OCI-LY1 (cell line): ENCODE results near the gene PRMT2.

ENCODE experiments used
- H2AFZ ChIP-seq: fragments of 200-600 bp; sonication (generic), shearing (Covaris generic); 2 replicates; pipeline ENCODE4 v1.6.0; 2014; ENCODE audit warnings: antibody characterized with exemption, mild to moderate bottlenecking, low read length
- H3F3A ChIP-seq: fragments of 200-600 bp; sonication (generic), shearing (Covaris generic); 2 replicates; pipeline ENCODE4 v1.6.0; 2014; ENCODE audit warnings: mild to moderate bottlenecking, antibody characterized with exemption, low read length, moderate library complexity; ENCODE audit not compliant: insufficient read depth
- H3K27ac ChIP-seq: fragments of 200-600 bp; sonication (generic); 2 replicates; pipeline ENCODE4 v1.5.1; 2014; ENCODE audit warnings: low read length, mixed run types, mild to moderate bottlenecking, low read depth; ENCODE audit not compliant: poor library complexity, severe bottlenecking
- H3K27me3 ChIP-seq: fragments of 200-600 bp; sonication (generic); 2 replicates; pipeline ENCODE4 v1.6.0; 2014; ENCODE audit warnings: antibody characterized with exemption, mild to moderate bottlenecking, low read length, moderate library complexity; ENCODE audit not compliant: insufficient read depth
- H3K36me3 ChIP-seq: fragments of 200-600 bp; sonication (generic); 2 replicates; pipeline ENCODE4 v1.6.1; 2014; ENCODE audit warnings: mild to moderate bottlenecking, antibody characterized with exemption, low read length, moderate library complexity, mixed read lengths; ENCODE audit not compliant: insufficient read depth
- H3K4me1 ChIP-seq: fragments of 200-600 bp; sonication (generic); 2 replicates; pipeline ENCODE4 v1.5.1; 2014; ENCODE audit warnings: mild to moderate bottlenecking, low read length, moderate library complexity; ENCODE audit not compliant: insufficient read depth, severe bottlenecking
- H3K4me2 ChIP-seq: fragments of 200-600 bp; sonication (generic), shearing (Covaris generic); 2 replicates; pipeline ENCODE4 v1.6.1; 2014; ENCODE audit warnings: low read length
- H3K4me3 ChIP-seq: fragments of 200-600 bp; sonication (generic); 2 replicates; pipeline ENCODE4 v1.5.1; 2014; ENCODE audit warnings: low read length, low read depth, mild to moderate bottlenecking, mixed read lengths; ENCODE audit not compliant: poor library complexity, severe bottlenecking
- H3K79me2 ChIP-seq: fragments of 200-600 bp; shearing (Covaris generic); 2 replicates; pipeline ENCODE4 v1.6.1; 2016; ENCODE audit warnings: mixed run types, low read length, mixed read lengths; ENCODE audit not compliant: insufficient read depth
- H3K9ac ChIP-seq: fragments of 200-600 bp; sonication (generic), shearing (Covaris generic); 2 replicates; pipeline ENCODE4 v1.6.1; 2014; ENCODE audit warnings: mild to moderate bottlenecking, low read length, mixed read lengths
- H3K9me2 ChIP-seq: fragments of 200-600 bp; sonication (generic), shearing (Covaris generic); 2 replicates; pipeline ENCODE4 v1.6.1; 2014; ENCODE audit warnings: low read depth, mild to moderate bottlenecking, low read length, mixed read lengths
- H3K9me3 ChIP-seq: fragments of 200-600 bp; shearing (Covaris generic); 2 replicates; pipeline ENCODE4 v1.6.1; 2014; ENCODE audit warnings: low read length, mixed read lengths
- H4K20me1 ChIP-seq: fragments of 200-600 bp; sonication (generic), shearing (Covaris generic); 2 replicates; pipeline ENCODE4 v1.6.0; 2016; ENCODE audit warnings: mild to moderate bottlenecking, low read length; ENCODE audit not compliant: insufficient read depth
- EZH2 ChIP-seq: fragments of 200-600 bp; sonication (generic), shearing (Covaris generic); IDR thresholded peaks from 2 replicates; pipeline ENCODE4 v1.8.0; 2017; ENCODE audit warnings: borderline replicate concordance, mixed run types, mild to moderate bottlenecking, antibody characterized with exemption, low read length, moderate library complexity, mixed read lengths
- TF ChIP-seq, protein P1 (sequence below): fragments of 200-600 bp; sonication (generic), shearing (Covaris generic); IDR thresholded peaks from 2 replicates; pipeline ENCODE4 v1.5.1; 2017; ENCODE audit warnings: mild to moderate bottlenecking, antibody characterized with exemption, low read length, moderate library complexity, mixed read lengths

The PRMT2 gene

DNA sequence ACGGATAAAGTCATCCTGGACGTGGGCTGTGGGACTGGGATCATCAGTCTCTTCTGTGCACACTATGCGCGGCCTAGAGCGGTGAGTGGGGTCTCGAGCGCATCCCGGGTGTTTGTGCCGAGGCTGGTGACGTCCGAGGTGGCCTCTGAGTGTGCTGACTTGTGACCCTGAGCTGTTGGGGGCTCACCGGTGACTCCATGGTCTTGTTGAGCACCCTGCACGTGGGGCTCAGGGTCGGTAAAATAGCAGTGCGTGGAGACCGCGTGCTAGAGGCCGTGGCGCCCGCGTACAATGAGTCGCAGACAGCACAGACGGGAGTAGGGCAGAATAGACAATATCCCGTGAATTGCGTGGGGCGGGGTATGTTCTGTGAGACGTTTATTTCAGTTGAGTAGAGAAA, 13.1 kb downstream of the PRMT2 start:
- Histone ChIP-seq H3K9ac (no peak overlapping the region), H3K4me3 (no peak overlapping the region), H3K79me2 (no peaks in the 10 kb centered on the region), H4K20me1 (no peaks in the 10 kb centered on the region), H3K27me3 (no peaks in the 10 kb centered on the region), H3K36me3 (peaks cover 59% of the 10 kb centered on the region), H3K9me3 (no peaks in the 10 kb centered on the region), H3K9me2 (no peaks in the 10 kb centered on the region), H2AFZ (no peak overlapping the region), H3K4me1 (no peaks in the 10 kb centered on the region), H3F3A (no peaks in the 10 kb centered on the region), H3K27ac (no peak overlapping the region), H3K4me2 (no peak overlapping the region)
- TF ChIP-seq, protein P1, sequence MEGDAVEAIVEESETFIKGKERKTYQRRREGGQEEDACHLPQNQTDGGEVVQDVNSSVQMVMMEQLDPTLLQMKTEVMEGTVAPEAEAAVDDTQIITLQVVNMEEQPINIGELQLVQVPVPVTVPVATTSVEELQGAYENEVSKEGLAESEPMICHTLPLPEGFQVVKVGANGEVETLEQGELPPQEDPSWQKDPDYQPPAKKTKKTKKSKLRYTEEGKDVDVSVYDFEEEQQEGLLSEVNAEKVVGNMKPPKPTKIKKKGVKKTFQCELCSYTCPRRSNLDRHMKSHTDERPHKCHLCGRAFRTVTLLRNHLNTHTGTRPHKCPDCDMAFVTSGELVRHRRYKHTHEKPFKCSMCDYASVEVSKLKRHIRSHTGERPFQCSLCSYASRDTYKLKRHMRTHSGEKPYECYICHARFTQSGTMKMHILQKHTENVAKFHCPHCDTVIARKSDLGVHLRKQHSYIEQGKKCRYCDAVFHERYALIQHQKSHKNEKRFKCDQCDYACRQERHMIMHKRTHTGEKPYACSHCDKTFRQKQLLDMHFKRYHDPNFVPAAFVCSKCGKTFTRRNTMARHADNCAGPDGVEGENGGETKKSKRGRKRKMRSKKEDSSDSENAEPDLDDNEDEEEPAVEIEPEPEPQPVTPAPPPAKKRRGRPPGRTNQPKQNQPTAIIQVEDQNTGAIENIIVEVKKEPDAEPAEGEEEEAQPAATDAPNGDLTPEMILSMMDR = no peak
- no peak for TF ChIP-seq EZH2

DNA sequence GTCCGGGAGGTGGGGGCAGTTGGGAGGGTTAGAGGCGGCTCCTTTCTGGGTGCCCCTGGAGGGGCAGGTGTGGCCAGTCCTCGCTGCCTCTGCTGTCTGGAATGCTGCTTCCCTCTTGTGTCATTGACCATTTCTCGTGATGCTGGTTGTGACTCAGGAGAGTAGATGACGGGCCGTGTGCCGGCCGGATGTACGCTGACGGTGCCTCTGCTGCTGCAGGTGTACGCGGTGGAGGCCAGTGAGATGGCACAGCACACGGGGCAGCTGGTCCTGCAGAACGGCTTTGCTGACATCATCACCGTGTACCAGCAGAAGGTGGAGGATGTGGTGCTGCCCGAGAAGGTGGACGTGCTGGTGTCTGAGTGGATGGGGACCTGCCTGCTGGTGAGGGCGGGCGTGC, 13.9 kb downstream of the PRMT2 start:
- Histone ChIP-seq H3K79me2 (no peaks in the 10 kb centered on the region), H3K9me2 (no peaks in the 10 kb centered on the region), H3K9ac (no peak overlapping the region), H2AFZ (no peak overlapping the region), H3K4me1 (no peaks in the 10 kb centered on the region), H3K36me3 (peaks cover 61% of the 10 kb centered on the region), H3K27ac (no peak overlapping the region), H3K4me2 (no peak overlapping the region), H3K9me3 (no peaks in the 10 kb centered on the region), H3K4me3 (no peak overlapping the region), H4K20me1 (no peaks in the 10 kb centered on the region), H3K27me3 (no peaks in the 10 kb centered on the region), H3F3A (no peaks in the 10 kb centered on the region)
- TF ChIP-seq, protein P1 = no peak
- TF ChIP-seq EZH2 = no peak

DNA sequence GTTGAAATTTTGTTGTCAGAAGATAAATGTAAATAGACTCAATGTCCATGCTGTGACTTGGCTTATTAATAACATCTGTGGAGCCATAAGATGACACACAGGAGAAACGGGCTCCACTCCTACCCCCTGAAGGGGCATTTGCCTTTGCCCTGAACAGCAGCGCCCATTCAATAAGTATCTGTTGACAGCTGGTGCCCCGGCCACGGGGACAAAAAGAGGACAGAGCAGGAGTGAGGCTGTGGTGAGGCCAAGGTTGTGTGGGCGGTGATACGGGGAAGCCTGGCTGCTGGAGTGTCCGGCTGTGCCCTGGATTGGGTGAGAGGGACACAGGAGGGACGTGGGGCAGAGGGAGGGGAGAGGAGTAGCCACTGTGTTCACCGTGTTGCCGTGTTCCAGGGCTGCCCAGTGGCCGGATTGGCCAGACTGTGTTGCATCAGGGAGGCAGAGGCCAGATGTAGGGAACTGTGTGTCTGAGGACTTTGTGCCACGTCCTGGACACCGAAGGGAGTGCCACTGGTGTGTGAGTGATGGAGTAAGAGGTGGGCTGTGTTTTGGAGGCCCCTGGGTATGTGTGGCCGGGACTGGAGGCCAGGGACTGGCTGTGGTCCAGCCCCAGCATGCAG, 15.1 kb downstream of the PRMT2 start:
- Histone ChIP-seq H2AFZ (no peak overlapping the region), H3K9me2 (no peaks in the 10 kb centered on the region), H3K4me2 (no peak overlapping the region), H3K4me1 (no peaks in the 10 kb centered on the region), H3K9ac (no peak overlapping the region), H3K9me3 (peaks cover 9% of the 10 kb centered on the region), H4K20me1 (no peaks in the 10 kb centered on the region), H3K36me3 (peaks cover 68% of the 10 kb centered on the region), H3K4me3 (no peak overlapping the region), H3K79me2 (no peaks in the 10 kb centered on the region), H3K27me3 (no peaks in the 10 kb centered on the region), H3F3A (no peaks in the 10 kb centered on the region), H3K27ac (no peak overlapping the region)
- TF ChIP-seq, protein P1 = no peak
- no peak for TF ChIP-seq EZH2
